AG04450 (cell line): ENCODE measurements around the gene PSEN1. TPM values are rescaled to one million over a fixed set of nuclear protein-coding genes. Genes with fewer than 3 reads are reported as not detected.
A peak's percentile ranks its signal among the peaks of the same experiment; 100 is the strongest.

ENCODE experiments used
- CTCF ChIA-PET: fragments of 300-600, 350-600 bp; formaldehyde crosslinking; extraction: SDS; loops from one replicate; lab custom pipeline; 2022; ENCODE audit warnings: antibody characterized with exemption, inconsistent platforms; lab: Charles Lee
- POLR2A ChIA-PET: fragments of 350-600 bp; formaldehyde crosslinking; extraction: SDS; loops from one replicate; lab custom pipeline; 2021; ENCODE audit warnings: antibody characterized with exemption, inconsistent platforms; lab: Yijun Ruan, JAX
- DNase-seq: peaks from one replicate; pipeline ENCODE4 v3.0.0-alpha.2; 2011; ENCODE audit warnings: low read depth, low spot score
- H3K27ac ChIP-seq: one replicate; pipeline ENCODE4 v1.5.1; 2012; ENCODE audit warnings: low read depth, low read length, control low read depth
- H3K27me3 ChIP-seq: one replicate; pipeline ENCODE4 v1.6.0; 2012; ENCODE audit warnings: low read length; ENCODE audit not compliant: control insufficient read depth, insufficient read depth
- H3K4me3 ChIP-seq: 2 replicates; pipeline ENCODE4 v1.5.1; 2011; ENCODE audit warnings: mild to moderate bottlenecking, low read depth, low read length, control low read depth
- H3K9me3 ChIP-seq: 2 replicates; pipeline ENCODE4 v1.5.1; 2012; ENCODE audit warnings: low read length; ENCODE audit not compliant: control insufficient read depth, insufficient read depth
- CTCF ChIP-seq: IDR thresholded peaks from 2 replicates; pipeline ENCODE4 v1.5.1; 2011; ENCODE audit warnings: low read depth, low read length, control low read depth, inconsistent platforms
- polyA plus RNA-seq: library from polyadenylated mRNA; depleted of rRNA; stranded (reverse); fragments of >200 nt; gene quantifications from 2 replicates; pipeline ENCODE4 v1.2.3, GENCODE V29; 2011

The PSEN1 gene
- polyA plus RNA-seq, 1 experiment, result 20.2 TPM

GRCh38 chr14:73237219-73237785 is 101.0 kb downstream of the PSEN1 start, which contains the start of gene PAPLN:
TSS of gene PAPLN (plus strand) at chr14:73237506. CDS start at chr14:73239779, 2,273 bp downstream.
- no peak for TF ChIP-seq CTCF
- H3K27me3 ChIP-seq, result peaks cover 40% of the 10 kb centered on the region
- POLR2A ChIA-PET, result interaction anchor here (1.5 kb wide), 1 partner anchor 14 kb away, joined by 3 read pairs; no protein-coding TSS in a partner anchor
- no peaks in the 10 kb centered on the region for H3K9me3 ChIP-seq
- CTCF ChIA-PET, result no interaction called here
- H3K4me3 ChIP-seq, result peak within 1 kb of the TSS; percentile 40
- peak within 1 kb of the TSS; percentile 0 for H3K27ac ChIP-seq
- no peak for DNase-seq

GRCh38 chr14:73237786-73238423 is 101.6 kb downstream of the PSEN1 start:
- peak overlapping the region; percentile 40 for H3K4me3 ChIP-seq
- POLR2A ChIA-PET, result interaction anchor here (0.8 to 1.5 kb wide), 4 partner anchors 10 to 102 kb away, joined by 3 read pairs; partner anchors contain the start of gene PSEN1
- peaks cover 40% of the 10 kb centered on the region for H3K27me3 ChIP-seq
- CTCF ChIA-PET, result interaction anchor here (1.2 kb wide), 1 partner anchor 58 kb away, joined by 4 read pairs; no protein-coding TSS in a partner anchor
- no peak for DNase-seq
- H3K27ac ChIP-seq, result peak overlapping the region; percentile 0
- no peaks in the 10 kb centered on the region for H3K9me3 ChIP-seq
- TF ChIP-seq CTCF, result no peak

- peak; percentile 18 for DNase-seq
- peak overlapping the region; percentile 0 for H3K27ac ChIP-seq
- ChIA-PET POLR2A (interaction anchor here (0.5 to 1.5 kb wide), 6 partner anchors 10 to 228 kb away, joined by 3 to 6 read pairs (median 3); partner anchors contain the start of gene PSEN1), CTCF (interaction anchor here (1.2 kb wide), 1 partner anchor 57 kb away, joined by 4 read pairs; no protein-coding TSS in a partner anchor)
- H3K4me3 ChIP-seq, result peak overlapping the region; percentile 40
- no peaks in the 10 kb centered on the region for H3K9me3 ChIP-seq
- no peak for TF ChIP-seq CTCF
- H3K27me3 ChIP-seq, result peaks cover 37% of the 10 kb centered on the region
These were observed 102.1 kb downstream of the PSEN1 start for GRCh38 chr14:73238424-73238852.

- ChIA-PET POLR2A (interaction anchor here (0.5 to 1.5 kb wide), 6 partner anchors 11 to 228 kb away, joined by 3 to 6 read pairs (median 3); partner anchors contain the start of gene PSEN1), CTCF (interaction anchor here (1.2 kb wide), 1 partner anchor 57 kb away, joined by 4 read pairs; no protein-coding TSS in a partner anchor)
- Histone ChIP-seq H3K9me3 (peaks cover 3% of the 10 kb centered on the region; the same call in 1 of the 2 replicates), H3K4me3 (peak overlapping the region; percentile 13; the same call in 1 of the 2 replicates), H3K27me3 (peaks cover 37% of the 10 kb centered on the region), H3K27ac (no peak overlapping the region)
- TF ChIP-seq CTCF, result no peak
- DNase-seq, result no peak
These were observed 102.6 kb downstream of the PSEN1 start for GRCh38 chr14:73238941-73239340.
